ENCODE data around the gene CERS2. TPM values are rescaled to one million over a fixed set of nuclear protein-coding genes. Genes with fewer than 3 reads are reported as not detected.

Gene CERS2
- total and polyA plus RNA-seq, 2 experiments from 2014 or later, result 267 to 277 TPM

- Histone ChIP-seq H3K27me3 (no peaks in the 10 kb centered on the region), H3K36me3 (replicated peaks; ENCODE audit: insufficient read depth, low read depth) (no peaks in the 10 kb centered on the region), H3K79me2 (no peaks in the 10 kb centered on the region), H2AFZ (no peak overlapping the region), H4K20me1 (ENCODE audit: insufficient read depth, poor library complexity, severe bottlenecking) (no peaks in the 10 kb centered on the region), H3K9me3 (ENCODE audit: low read depth) (no peaks in the 10 kb centered on the region), H3K4me3 (no peak overlapping the region), H3K9me2 (replicated peaks; ENCODE audit: insufficient read depth) (no peaks in the 10 kb centered on the region), H3K27ac (no peak overlapping the region), H3K4me2 (no peak overlapping the region), H3K4me1 (ENCODE audit: insufficient read depth) (no peaks in the 10 kb centered on the region)
- 80% methylated on average over 7 of the region's 7 CpGs for WGBS (ENCODE audit: low lambda C conversion rate, missing lambda C conversion rate)
- no peak for TF ChIP-seq EZH2 (IDR thresholded peaks at IDR 0.05; ENCODE audit: borderline replicate concordance)
- TF ChIP-seq EZH2phosphoT487 (IDR thresholded peaks at IDR 0.05; ENCODE audit: low read depth, severe bottlenecking, unreplicated experiment), result no peak
- TF ChIP-seq, protein P1, sequence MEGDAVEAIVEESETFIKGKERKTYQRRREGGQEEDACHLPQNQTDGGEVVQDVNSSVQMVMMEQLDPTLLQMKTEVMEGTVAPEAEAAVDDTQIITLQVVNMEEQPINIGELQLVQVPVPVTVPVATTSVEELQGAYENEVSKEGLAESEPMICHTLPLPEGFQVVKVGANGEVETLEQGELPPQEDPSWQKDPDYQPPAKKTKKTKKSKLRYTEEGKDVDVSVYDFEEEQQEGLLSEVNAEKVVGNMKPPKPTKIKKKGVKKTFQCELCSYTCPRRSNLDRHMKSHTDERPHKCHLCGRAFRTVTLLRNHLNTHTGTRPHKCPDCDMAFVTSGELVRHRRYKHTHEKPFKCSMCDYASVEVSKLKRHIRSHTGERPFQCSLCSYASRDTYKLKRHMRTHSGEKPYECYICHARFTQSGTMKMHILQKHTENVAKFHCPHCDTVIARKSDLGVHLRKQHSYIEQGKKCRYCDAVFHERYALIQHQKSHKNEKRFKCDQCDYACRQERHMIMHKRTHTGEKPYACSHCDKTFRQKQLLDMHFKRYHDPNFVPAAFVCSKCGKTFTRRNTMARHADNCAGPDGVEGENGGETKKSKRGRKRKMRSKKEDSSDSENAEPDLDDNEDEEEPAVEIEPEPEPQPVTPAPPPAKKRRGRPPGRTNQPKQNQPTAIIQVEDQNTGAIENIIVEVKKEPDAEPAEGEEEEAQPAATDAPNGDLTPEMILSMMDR (IDR thresholded peaks at IDR 0.05; ENCODE audit: poor library complexity), result no peak
- DNase-seq (ENCODE audit: low spot score), result no peak
Observed at GRCh38 chr1:150917387-150917786, 57.2 kb downstream of the CERS2 start.

Small RNA genes within 50 kb of the gene (small RNA-seq; reads per million reads assigned to genes)
- not detected for gene RNU6-884P

Other genes with a start within 250 kb of the CERS2 start
- gene CTSS, start 209.1 kb downstream of the CERS2 start, total RNA-seq, result 5.3 and 10.4 TPM in 2 replicates
- gene CTSS, start 209.1 kb downstream of the CERS2 start, polyA plus RNA-seq, result 4.4 and 5.2 TPM in 2 replicates
- 54.3 and 57.0 TPM in 2 replicates for gene CTSK, start 166.6 kb downstream of the CERS2 start, total RNA-seq
- 26.6 and 37.3 TPM in 2 replicates for gene CTSK, start 166.6 kb downstream of the CERS2 start, polyA plus RNA-seq
- gene ARNT, start 98.2 kb downstream of the CERS2 start, total RNA-seq, result 32.9 and 42.1 TPM in 2 replicates
- gene ARNT, start 98.2 kb downstream of the CERS2 start, polyA plus RNA-seq, result 26.9 and 35.6 TPM in 2 replicates
- gene CTXND2, start 87.7 kb downstream of the CERS2 start, total RNA-seq, result not detected in 2 replicates
- 0.16 TPM in 1 of 2 replicates, not detected in the other for gene CTXND2, start 87.7 kb downstream of the CERS2 start, polyA plus RNA-seq
- gene SETDB1, start 48.5 kb downstream of the CERS2 start, total RNA-seq, result 33.7 and 41.4 TPM in 2 replicates
- gene SETDB1, start 48.5 kb downstream of the CERS2 start, polyA plus RNA-seq, result 10.7 and 12.9 TPM in 2 replicates
- 7.5 and 7.9 TPM in 2 replicates for gene ANXA9, start 7.5 kb upstream of the CERS2 start, total RNA-seq
- gene ANXA9, start 7.5 kb upstream of the CERS2 start, polyA plus RNA-seq, result 8.8 and 9.0 TPM in 2 replicates
- gene MINDY1, start 32.1 kb upstream of the CERS2 start, total RNA-seq, result 15.9 and 18.5 TPM in 2 replicates
- 5.8 and 7.6 TPM in 2 replicates for gene MINDY1, start 32.1 kb upstream of the CERS2 start, polyA plus RNA-seq
- gene PRUNE1, start 33.6 kb upstream of the CERS2 start, total RNA-seq, result 20.3 and 26.5 TPM in 2 replicates
- 15.1 and 21.6 TPM in 2 replicates for gene PRUNE1, start 33.6 kb upstream of the CERS2 start, polyA plus RNA-seq
- 2.7 and 3.8 TPM in 2 replicates for gene BNIPL, start 61.8 kb upstream of the CERS2 start, total RNA-seq
- 1.1 and 3.0 TPM in 2 replicates for gene BNIPL, start 61.8 kb upstream of the CERS2 start, polyA plus RNA-seq
- 2.9 and 3.2 TPM in 2 replicates for gene C1orf56, start 72.9 kb upstream of the CERS2 start, total RNA-seq
- gene C1orf56, start 72.9 kb upstream of the CERS2 start, polyA plus RNA-seq, result 8.3 and 11.4 TPM in 2 replicates
- 49.4 and 60.2 TPM in 2 replicates for gene CDC42SE1, start 84.8 kb upstream of the CERS2 start, total RNA-seq
- gene CDC42SE1, start 84.8 kb upstream of the CERS2 start, polyA plus RNA-seq, result 19.0 and 21.2 TPM in 2 replicates
- gene MLLT11, start 85.6 kb upstream of the CERS2 start, total RNA-seq, result 16.8 and 16.9 TPM in 2 replicates
- 34.3 and 37.6 TPM in 2 replicates for gene MLLT11, start 85.6 kb upstream of the CERS2 start, polyA plus RNA-seq
- 9.9 and 12.9 TPM in 2 replicates for gene GABPB2, start 95.9 kb upstream of the CERS2 start, total RNA-seq
- 0.98 and 4.1 TPM in 2 replicates for gene GABPB2, start 95.9 kb upstream of the CERS2 start, polyA plus RNA-seq
- gene SEMA6C, start 171.8 kb upstream of the CERS2 start, total RNA-seq, result 6.3 and 41.6 TPM in 2 replicates
- 13.9 and 25.1 TPM in 2 replicates for gene SEMA6C, start 171.8 kb upstream of the CERS2 start, polyA plus RNA-seq
- gene TNFAIP8L2, start 181.8 kb upstream of the CERS2 start, total RNA-seq, result 0.64 TPM in 1 of 2 replicates, not detected in the other
- 0.70 TPM in 1 of 2 replicates, not detected in the other for gene TNFAIP8L2, start 181.8 kb upstream of the CERS2 start, polyA plus RNA-seq
- gene LYSMD1, start 191.1 kb upstream of the CERS2 start, total RNA-seq, result 13.0 and 16.2 TPM in 2 replicates
- gene LYSMD1, start 191.1 kb upstream of the CERS2 start, polyA plus RNA-seq, result 1.0 and 2.5 TPM in 2 replicates
- 21.5 and 26.4 TPM in 2 replicates for gene SCNM1, start 191.3 kb upstream of the CERS2 start, total RNA-seq
- gene SCNM1, start 191.3 kb upstream of the CERS2 start, polyA plus RNA-seq, result 55.4 and 57.5 TPM in 2 replicates
- gene TMOD4, start 201.1 kb upstream of the CERS2 start, total RNA-seq, result not detected in 2 replicates
- gene TMOD4, start 201.1 kb upstream of the CERS2 start, polyA plus RNA-seq, result 0.44 TPM in 1 of 2 replicates, not detected in the other
- gene VPS72, start 215.4 kb upstream of the CERS2 start, total RNA-seq, result 46.0 and 48.1 TPM in 2 replicates
- gene VPS72, start 215.4 kb upstream of the CERS2 start, polyA plus RNA-seq, result 52.2 and 53.1 TPM in 2 replicates
- 36.0 and 45.7 TPM in 2 replicates for gene PIP5K1A, start 223.7 kb upstream of the CERS2 start, total RNA-seq
- gene PIP5K1A, start 223.7 kb upstream of the CERS2 start, polyA plus RNA-seq, result 17.3 and 27.0 TPM in 2 replicates

All from hepatocyte (in vitro differentiated cells).